GM21528 (cell line): ENCODE data around the gene GIMAP7.
A peak's percentile ranks its signal among the peaks of the same experiment; 100 is the strongest.
"Not testable (repeated sequence)": the region's sequence is repeated elsewhere in the genome, so short reads cannot be mapped to it uniquely, and the experiment has no call there.

ENCODE experiments used
- ATAC-seq: cut with Tn5 transposase; IDR thresholded peaks from one replicate; pipeline ENCODE4 v1.9.1; 2021; ENCODE audit warnings: mild to moderate bottlenecking, moderate library complexity; ENCODE audit not compliant: unreplicated experiment, low FRiP score

GIMAP7 gene

GRCh38 chr7:150514748-150515222 lies at the start of gene GIMAP7:
TSS of gene GIMAP7 (plus strand) at chr7:150514872. CDS start at chr7:150519975, 5,103 bp downstream.
- peak; percentile 67 for ATAC-seq

- no peak for ATAC-seq
Observed at GRCh38 chr7:150464962-150465361, 49.7 kb upstream of the GIMAP7 start.

- no peak for ATAC-seq
Observed at GRCh38 chr7:150465414-150465813, 49.3 kb upstream of the GIMAP7 start.

- ATAC-seq = no peak
Observed at GRCh38 chr7:150466477-150466876, 48.2 kb upstream of the GIMAP7 start.

- ATAC-seq = no peak
Observed at GRCh38 chr7:150468241-150468640, 46.4 kb upstream of the GIMAP7 start.

GRCh38 chr7:150471886-150472285 lies 42.8 kb upstream of the GIMAP7 start:
- no peak for ATAC-seq

GRCh38 chr7:150473902-150474301 lies 40.8 kb upstream of the GIMAP7 start:
- no peak for ATAC-seq

- ATAC-seq = no peak
Observed at GRCh38 chr7:150476285-150476684, 38.4 kb upstream of the GIMAP7 start.

GRCh38 chr7:150476819-150477631 lies 37.6 kb upstream of the GIMAP7 start:
- no peak for ATAC-seq

GRCh38 chr7:150479023-150479716 lies 35.5 kb upstream of the GIMAP7 start:
- no peak for ATAC-seq

- ATAC-seq = no peak
Observed at GRCh38 chr7:150481186-150481920, 33.3 kb upstream of the GIMAP7 start.

GRCh38 chr7:150481922-150482321 lies 32.8 kb upstream of the GIMAP7 start:
- ATAC-seq = no peak

- not testable (repeated sequence) for ATAC-seq
Observed at GRCh38 chr7:150483514-150483913, 31.2 kb upstream of the GIMAP7 start.

GRCh38 chr7:150484071-150484470 lies 30.6 kb upstream of the GIMAP7 start:
- not testable (repeated sequence) for ATAC-seq

- no peak for ATAC-seq
Observed at GRCh38 chr7:150487625-150488024, 27.0 kb upstream of the GIMAP7 start.

- no peak for ATAC-seq
Observed at GRCh38 chr7:150489782-150490181, 24.9 kb upstream of the GIMAP7 start.

- ATAC-seq = not testable (repeated sequence)
Observed at GRCh38 chr7:150493442-150493841, 21.2 kb upstream of the GIMAP7 start.

GRCh38 chr7:150502519-150502918 lies 12.2 kb upstream of the GIMAP7 start:
- ATAC-seq = no peak

GRCh38 chr7:150503155-150503554 lies 11.5 kb upstream of the GIMAP7 start:
- no peak for ATAC-seq

- no peak for ATAC-seq
Observed at GRCh38 chr7:150503581-150503980, 11.1 kb upstream of the GIMAP7 start.
